H1 (cell line): ENCODE results near the gene TSPAN5. TPM values are rescaled to one million over a fixed set of nuclear protein-coding genes. Genes with fewer than 3 reads are reported as not detected.
A peak's percentile ranks its signal among the peaks of the same experiment; 100 is the strongest.

Experiments
- CTCF ChIA-PET: fragments of 300-600 bp; sonication (Branson Sonifier 250); formaldehyde crosslinking; loops from one replicate; lab custom pipeline; 2021; ENCODE audit not compliant: partially characterized antibody; lab: Charles Lee
- POLR2A ChIA-PET: fragments of 300-600 bp; sonication (Branson Sonifier 250); formaldehyde crosslinking; loops from one replicate; lab custom pipeline; 2021; ENCODE audit warnings: inconsistent platforms; ENCODE audit not compliant: partially characterized antibody; lab: Charles Lee
- DNase-seq, 2 experiments: peaks; one replicate each; pipeline versions ENCODE4 v3.0.0 to v3.0.0-alpha.2; 2010 to 2022; ENCODE audit warnings: low spot score in 2 of 2, low read depth in 1 of 2, mixed read lengths in 1 of 2
- FAIRE-seq: peaks from 2 replicates; lab custom pipeline; 2011; peaks lifted over from hg19 to GRCh38; lab: Jason Lieb, UNC
- H2AFZ ChIP-seq: 2 replicates; pipeline ENCODE4 v1.8.1; 2012; ENCODE audit warnings: low read length, inconsistent platforms
- H2AK5ac ChIP-seq: 2 replicates; pipeline ENCODE4 v1.6.1; 2013; ENCODE audit warnings: low read depth, low read length
- H2BK120ac ChIP-seq: replicated peaks from 2 replicates; pipeline ENCODE3; 2013; ENCODE audit warnings: low read depth, low read length, inconsistent platforms
- H2BK12ac ChIP-seq: 2 replicates; pipeline ENCODE4 v1.6.1; 2013; ENCODE audit warnings: low read depth, low read length
- H2BK15ac ChIP-seq: 2 replicates; pipeline ENCODE4 v1.6.1; 2013; ENCODE audit warnings: low read length
- H2BK20ac ChIP-seq: 2 replicates; pipeline ENCODE4 v1.6.1; 2013; ENCODE audit warnings: low read length
- H2BK5ac ChIP-seq: 2 replicates; pipeline ENCODE4 v1.6.1; 2013; ENCODE audit warnings: low read depth, low read length
- H3K14ac ChIP-seq: 2 replicates; pipeline ENCODE4 v1.6.1; 2013; ENCODE audit warnings: inconsistent platforms; ENCODE audit not compliant: insufficient read length
- H3K18ac ChIP-seq: 2 replicates; pipeline ENCODE4 v1.6.1; 2013; ENCODE audit warnings: low read length; ENCODE audit errors: extremely low read depth
- H3K23ac ChIP-seq: 2 replicates; pipeline ENCODE4 v1.6.1; 2013; ENCODE audit warnings: inconsistent platforms; ENCODE audit not compliant: insufficient read length
- H3K23me2 ChIP-seq: 2 replicates; pipeline ENCODE4 v1.6.1; 2013; ENCODE audit warnings: low read depth, low read length
- H3K27ac ChIP-seq: 2 replicates; pipeline ENCODE4 v1.6.1; 2011; ENCODE audit warnings: low read depth, low read length, inconsistent platforms
- H3K27me3 ChIP-seq, 4 experiments: replicated peaks in 1 of 4; 1 replicate in 1 of 4; 2 replicates in 3 of 4; pipeline versions ENCODE4 v1.6.1 to v1.8.1; 2011 to 2013; ENCODE audit warnings: low read length in 3 of 4, mild to moderate bottlenecking in 3 of 4, inconsistent platforms in 2 of 4, mixed read lengths in 2 of 4, moderate library complexity in 1 of 4; ENCODE audit not compliant: control insufficient read depth in 3 of 4, insufficient read depth in 3 of 4; ENCODE audit errors: extremely low read depth in 1 of 4
- H3K36me3 ChIP-seq, 4 experiments: 2 replicates each; pipeline versions ENCODE4 v1.6.1 to v1.8.1; 2011 to 2013; ENCODE audit warnings: mild to moderate bottlenecking in 4 of 4, low read length in 3 of 4, moderate library complexity in 2 of 4, control low read depth in 1 of 4, inconsistent platforms in 1 of 4; ENCODE audit not compliant: insufficient read depth in 4 of 4, control insufficient read depth in 2 of 4
- H3K4ac ChIP-seq: replicated peaks from 2 replicates; pipeline ENCODE3; 2013; ENCODE audit warnings: low read length, low read depth, mixed read lengths, inconsistent platforms; ENCODE audit not compliant: insufficient read length
- H3K4me1 ChIP-seq, 4 experiments: replicated peaks in 1 of 4; 1 replicate in 1 of 4; 2 replicates in 3 of 4; pipeline versions ENCODE4 v1.6.1 to v1.8.1; 2011 to 2013; ENCODE audit warnings: low read length in 3 of 4, inconsistent platforms in 2 of 4, mixed read lengths in 1 of 4; ENCODE audit not compliant: insufficient read depth in 4 of 4, control insufficient read depth in 3 of 4
- H3K4me2 ChIP-seq, 2 experiments: 2 replicates each; pipeline versions ENCODE4 v1.6.1 to v1.8.1; 2011 to 2013; ENCODE audit warnings: low read depth in 2 of 2, low read length in 2 of 2, control low read depth in 1 of 2, inconsistent platforms in 1 of 2, mild to moderate bottlenecking in 1 of 2; ENCODE audit not compliant: insufficient read depth in 1 of 2
- H3K4me3 ChIP-seq, 4 experiments: fragments of 200-600, 300-600 bp in 1 of 4; sonication (generic), shearing (Covaris generic), sonication (Bioruptor Twin) in 1 of 4; 2 replicates each; pipeline versions ENCODE4 v1.5.1 to v1.8.1; 2011 to 2016; ENCODE audit warnings: low read length in 4 of 4, low read depth in 3 of 4, control low read depth in 2 of 4, inconsistent platforms in 2 of 4, mild to moderate bottlenecking in 2 of 4, mixed read lengths in 1 of 4, moderate library complexity in 1 of 4; ENCODE audit not compliant: insufficient read depth in 2 of 4; ENCODE audit errors: extremely low read depth in 1 of 4
- H3K56ac ChIP-seq: replicated peaks from 2 replicates; pipeline ENCODE3; 2013; ENCODE audit warnings: low read depth, mild to moderate bottlenecking, mixed read lengths, low read length, inconsistent platforms; ENCODE audit not compliant: insufficient read length
- H3K79me1 ChIP-seq: 2 replicates; pipeline ENCODE4 v1.6.1; 2013; ENCODE audit warnings: low read depth, low read length, control low read depth
- H3K79me2 ChIP-seq, 2 experiments: 2 replicates each; pipeline versions ENCODE4 v1.6.1 to v1.8.1; 2012 to 2013; ENCODE audit warnings: low read length in 2 of 2, mild to moderate bottlenecking in 2 of 2, inconsistent platforms in 1 of 2; ENCODE audit not compliant: insufficient read depth in 2 of 2, control insufficient read depth in 1 of 2
- H3K9ac ChIP-seq, 4 experiments: replicated peaks in 1 of 4; 1 replicate in 1 of 4; 2 replicates in 3 of 4; pipeline versions ENCODE4 v1.6.1 to v1.8.1; 2011 to 2013; ENCODE audit warnings: low read depth in 3 of 4, low read length in 3 of 4, control low read depth in 2 of 4, mild to moderate bottlenecking in 2 of 4, moderate library complexity in 2 of 4, inconsistent platforms in 1 of 4; ENCODE audit errors: extremely low read depth in 1 of 4
- H3K9me3 ChIP-seq, 2 experiments: 2 replicates each; pipeline versions ENCODE4 v1.6.1 to v1.8.1; 2012 to 2013; ENCODE audit warnings: mild to moderate bottlenecking in 2 of 2, moderate library complexity in 2 of 2, control low read depth in 1 of 2, inconsistent platforms in 1 of 2, low read depth in 1 of 2, low read length in 1 of 2, mixed read lengths in 1 of 2; ENCODE audit not compliant: insufficient read depth in 2 of 2
- H4K20me1 ChIP-seq, 2 experiments: replicated peaks in 1 of 2; 2 replicates each; pipeline versions ENCODE3 to v1.8.1; 2011 to 2013; ENCODE audit warnings: inconsistent platforms in 2 of 2, low read length in 2 of 2, mild to moderate bottlenecking in 1 of 2; ENCODE audit not compliant: insufficient read depth in 2 of 2, control insufficient read depth in 1 of 2
- H4K5ac ChIP-seq: 2 replicates; pipeline ENCODE4 v1.6.1; 2013; ENCODE audit warnings: low read length, low read depth, mixed read lengths, inconsistent platforms; ENCODE audit not compliant: insufficient read length
- H4K8ac ChIP-seq: 2 replicates; pipeline ENCODE4 v1.8.0; 2013; ENCODE audit warnings: mild to moderate bottlenecking, moderate library complexity, low read length, inconsistent platforms; ENCODE audit not compliant: insufficient read depth; ENCODE audit errors: extremely low read depth
- H4K91ac ChIP-seq: replicated peaks from 2 replicates; pipeline ENCODE3; 2013; ENCODE audit warnings: low read length, mixed read lengths, inconsistent platforms; ENCODE audit not compliant: insufficient read length
- CTBP2 ChIP-seq: IDR thresholded peaks from 2 replicates; pipeline ENCODE4 v1.7.0; 2011; ENCODE audit warnings: borderline replicate concordance, mild to moderate bottlenecking, moderate library complexity, mixed read lengths, low read length; ENCODE audit not compliant: insufficient read depth, insufficient read length
- EGR1 ChIP-seq: IDR thresholded peaks from 2 replicates; pipeline ENCODE4 v1.6.1; 2011; ENCODE audit warnings: low read depth, low read length, borderline replicate concordance
- KDM1A ChIP-seq: fragments of 200-600, 300-600 bp; sonication (generic); IDR thresholded peaks from 2 replicates; pipeline ENCODE4 v1.7.1; 2016; ENCODE audit warnings: mild to moderate bottlenecking, low read length, borderline replicate concordance
- KDM5A ChIP-seq: fragments of 200-600 bp; IDR thresholded peaks from 2 replicates; pipeline ENCODE4 v1.7.1; 2012; ENCODE audit warnings: mild to moderate bottlenecking, low read length, inconsistent platforms, mixed read lengths
- NRF1 ChIP-seq: IDR thresholded peaks from 2 replicates; pipeline ENCODE4 v1.6.1; 2011; ENCODE audit warnings: mild to moderate bottlenecking, low read depth, low read length, improper control_type of control experiment
- PHF8 ChIP-seq: fragments of 200-600 bp; sonication (generic); conservative IDR thresholded peaks from 2 replicates; pipeline ENCODE4 v1.7.1; 2012; ENCODE audit warnings: low read depth, mild to moderate bottlenecking, inconsistent platforms, low read length, moderate library complexity
- TBP ChIP-seq: IDR thresholded peaks from 2 replicates; pipeline ENCODE4 v1.6.1; 2011; ENCODE audit warnings: low read depth, low read length, improper control_type of control experiment
- TEAD4 ChIP-seq: IDR thresholded peaks from 2 replicates; pipeline ENCODE4 v1.6.1; 2012; ENCODE audit warnings: low read depth, low read length, inconsistent platforms, mixed read lengths
- WGBS, 2 experiments: shearing (Covaris generic) in 1 of 2; methylation state at CpG; one replicate each; pipeline versions ENCODE4 v1.1.6 to v1.1.7; 2013 to 2015; ENCODE audit warnings: low lambda C conversion rate in 2 of 2, mixed read lengths in 2 of 2, inconsistent platforms in 1 of 2, low coverage in 1 of 2, missing lambda C conversion rate in 1 of 2; ENCODE audit not compliant: insufficient replicate concordance in 2 of 2, insufficient coverage in 1 of 2, insufficient read length in 1 of 2; ENCODE audit errors: extremely low coverage in 1 of 2, missing lambda C conversion rate in 1 of 2; 5-methylcytosine and 5-hydroxymethylcytosine counted together
- polyA plus RNA-seq, 7 experiments: library from polyadenylated mRNA; depleted of rRNA in 3 of 7; stranded (reverse) in 5 of 7; unstranded in 2 of 7; fragments of >200 nt in 5 of 7; fragments of 200-250 nt in 2 of 7; gene quantifications; 1 replicate in 5 of 7; 2 replicates in 1 of 7; 4 replicates in 1 of 7; pipeline versions ENCODE4 v1.2.1 to v1.2.3, GENCODE V29; 2011 to 2013; ENCODE audit warnings: missing spikeins in 2 of 7, mixed read lengths in 2 of 7
- total RNA-seq: library from RNA; stranded (reverse); fragmentation: NEBNext Ultra II Directional; extraction: Animal tissue kit (Norgen Biotek cat#: 25700); gene quantifications from 2 replicates; pipeline ENCODE4 v1.2.1, GENCODE V29; 2021
- TF ChIP-seq, protein P1 (sequence below): IDR thresholded peaks from 2 replicates; pipeline ENCODE4 v1.6.1; 2011; ENCODE audit warnings: low read depth, mild to moderate bottlenecking, low read length; ENCODE audit not compliant: insufficient read depth
- TF ChIP-seq, protein P2 (sequence below), 3 experiments: IDR thresholded peaks; 1 replicate in 2 of 3; 2 replicates in 1 of 3; pipeline versions ENCODE4 v1.5.1 to v1.6.1; 2011; ENCODE audit warnings: low read length in 3 of 3, mild to moderate bottlenecking in 3 of 3, inconsistent platforms in 2 of 3, low read depth in 1 of 3, moderate library complexity in 1 of 3; ENCODE audit not compliant: insufficient read depth in 1 of 3; ENCODE audit errors: control extremely low read depth in 1 of 3

TSPAN5 gene
- total and polyA plus RNA-seq, 2 of the 8 experiments (the other 6 are each of a cell fraction or from before 2014, with no cell fraction given): 17.6 to 21.2 TPM

DNA sequence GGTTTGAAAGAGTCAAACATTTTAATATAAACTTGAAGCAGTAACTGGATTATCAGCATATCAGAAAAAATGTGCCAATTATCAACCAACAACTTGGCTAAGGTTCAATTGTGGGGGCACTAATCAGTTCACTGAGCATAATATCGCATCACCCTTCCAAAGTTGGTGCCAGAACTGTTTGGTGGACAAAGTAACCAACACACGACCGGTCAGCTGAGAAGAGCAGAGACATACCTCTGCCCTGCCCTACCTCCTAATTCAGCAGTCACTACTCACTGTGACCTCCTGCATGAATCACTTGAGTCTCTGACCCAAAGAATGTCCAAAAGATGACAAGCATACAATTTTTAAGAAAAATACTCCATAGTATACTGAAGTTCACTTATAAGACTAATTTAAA lies 53.2 kb downstream of the TSPAN5 start:
- Histone ChIP-seq H4K20me1 (no peaks in the 10 kb centered on the region), H3K79me2 (peaks cover 0 to 23% of the 10 kb centered on the region in 2 experiments; a peak in 2 of 4 replicates), H3K9ac (no peak overlapping the region), H3K56ac (no peak overlapping the region), H3K27me3 (no peaks in the 10 kb centered on the region; a peak in 1 of 7 replicates), H2BK15ac (no peak overlapping the region), H3K4me1 (peaks cover 9 to 20% (median 14%) of the 10 kb centered on the region in 4 experiments; a peak in 6 of 7 replicates), H2BK20ac (no peak overlapping the region), H3K23ac (no peak overlapping the region), H2BK12ac (peak overlapping the region; percentile 32; the same call in 1 of the 2 replicates), H3K9me3 (0 out of 4 replicates have a peak, but pooled peaks cover 0 to 7% of the 10 kb centered on the region in 2 experiments), H4K8ac (no peak overlapping the region), H3K18ac (no peak overlapping the region), H3K27ac (no peak overlapping the region), H2AFZ (no peak overlapping the region), H3K79me1 (peaks cover 2% of the 10 kb centered on the region), H3K4ac (no peak overlapping the region), H3K4me2 (no peak overlapping the region), H3K36me3 (no peaks in the 10 kb centered on the region; a peak in 1 of 8 replicates), H2BK120ac (no peak overlapping the region), H3K23me2 (no peaks in the 10 kb centered on the region), H4K91ac (no peak overlapping the region), H4K5ac (no peak overlapping the region), H2BK5ac (no peak overlapping the region; the same call in 1 of the 2 replicates), H2AK5ac (no peak overlapping the region), H3K14ac (no peak overlapping the region), H3K4me3 (no peak overlapping the region)
- 92% methylated on average over 3 of the region's 3 CpGs; no CpG with 5 or more reads in 1 of the 2 experiments for WGBS, 2 experiments
- FAIRE-seq (no peak), DNase-seq (no peak)
- ChIA-PET CTCF (interaction anchor here (0.6 to 2.4 kb wide), 4 partner anchors 18 to 109 kb away, joined by 3 to 9 read pairs (median 4); no protein-coding TSS in a partner anchor), POLR2A (no interaction called here)
- TF ChIP-seq NRF1 (no peak), TEAD4 (no peak), CTBP2 (no peak), EGR1 (no peak), TBP (no peak), KDM1A (no peak), KDM5A (no peak), PHF8 (no peak)
- TF ChIP-seq, protein P1, sequence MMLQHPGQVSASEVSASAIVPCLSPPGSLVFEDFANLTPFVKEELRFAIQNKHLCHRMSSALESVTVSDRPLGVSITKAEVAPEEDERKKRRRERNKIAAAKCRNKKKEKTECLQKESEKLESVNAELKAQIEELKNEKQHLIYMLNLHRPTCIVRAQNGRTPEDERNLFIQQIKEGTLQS: no peak
- TF ChIP-seq, protein P2, sequence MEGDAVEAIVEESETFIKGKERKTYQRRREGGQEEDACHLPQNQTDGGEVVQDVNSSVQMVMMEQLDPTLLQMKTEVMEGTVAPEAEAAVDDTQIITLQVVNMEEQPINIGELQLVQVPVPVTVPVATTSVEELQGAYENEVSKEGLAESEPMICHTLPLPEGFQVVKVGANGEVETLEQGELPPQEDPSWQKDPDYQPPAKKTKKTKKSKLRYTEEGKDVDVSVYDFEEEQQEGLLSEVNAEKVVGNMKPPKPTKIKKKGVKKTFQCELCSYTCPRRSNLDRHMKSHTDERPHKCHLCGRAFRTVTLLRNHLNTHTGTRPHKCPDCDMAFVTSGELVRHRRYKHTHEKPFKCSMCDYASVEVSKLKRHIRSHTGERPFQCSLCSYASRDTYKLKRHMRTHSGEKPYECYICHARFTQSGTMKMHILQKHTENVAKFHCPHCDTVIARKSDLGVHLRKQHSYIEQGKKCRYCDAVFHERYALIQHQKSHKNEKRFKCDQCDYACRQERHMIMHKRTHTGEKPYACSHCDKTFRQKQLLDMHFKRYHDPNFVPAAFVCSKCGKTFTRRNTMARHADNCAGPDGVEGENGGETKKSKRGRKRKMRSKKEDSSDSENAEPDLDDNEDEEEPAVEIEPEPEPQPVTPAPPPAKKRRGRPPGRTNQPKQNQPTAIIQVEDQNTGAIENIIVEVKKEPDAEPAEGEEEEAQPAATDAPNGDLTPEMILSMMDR (IDR thresholded peaks at IDR 0.05; ENCODE audit: control extremely low read depth in 1 of 3, insufficient read depth in 1 of 3, low read depth in 1 of 3, low read length in 3 of 3): no peak
